HUES48 (cell line): ENCODE results near the gene NXN.
"Not testable (repeated sequence)": the region's sequence is repeated elsewhere in the genome, so short reads cannot be mapped to it uniquely, and the experiment has no call there.

ENCODE experiments used
- H3K27ac ChIP-seq: one replicate; pipeline ENCODE4 v1.7.0; 2013; ENCODE audit warnings: low read depth, low read length, inconsistent platforms
- H3K27me3 ChIP-seq: 2 replicates; pipeline ENCODE4 v1.6.1; 2013; ENCODE audit warnings: mild to moderate bottlenecking, low read length; ENCODE audit not compliant: control insufficient read depth, insufficient read depth
- H3K36me3 ChIP-seq: 2 replicates; pipeline ENCODE4 v1.6.1; 2013; ENCODE audit warnings: low read length; ENCODE audit not compliant: control insufficient read depth, insufficient read depth
- H3K4me1 ChIP-seq: 2 replicates; pipeline ENCODE4 v1.6.1; 2013; ENCODE audit warnings: mild to moderate bottlenecking, low read length; ENCODE audit not compliant: control insufficient read depth, insufficient read depth
- H3K4me3 ChIP-seq: 2 replicates; pipeline ENCODE4 v1.5.1; 2013; ENCODE audit warnings: mild to moderate bottlenecking, low read depth, low read length
- H3K9ac ChIP-seq: 2 replicates; pipeline ENCODE4 v1.6.1; 2013; ENCODE audit warnings: mild to moderate bottlenecking, low read depth, low read length, moderate library complexity
- H3K9me3 ChIP-seq: 2 replicates; pipeline ENCODE4 v1.6.1; 2013; ENCODE audit warnings: low read length; ENCODE audit not compliant: control insufficient read depth, insufficient read depth

NXN gene

GRCh38 chr17:836151-836550, 143.4 kb downstream of the NXN start:
- no peaks in the 10 kb centered on the region for H3K9me3 ChIP-seq
- H3K36me3 ChIP-seq: no peaks in the 10 kb centered on the region; the same call in 1 of the 2 replicates
- H3K27me3 ChIP-seq: no peaks in the 10 kb centered on the region
- H3K9ac ChIP-seq: no peak overlapping the region
- H3K4me1 ChIP-seq: peaks cover 5% of the 10 kb centered on the region
- H3K27ac ChIP-seq: peak overlapping the region; percentile 85
- no peak overlapping the region for H3K4me3 ChIP-seq

DNA sequence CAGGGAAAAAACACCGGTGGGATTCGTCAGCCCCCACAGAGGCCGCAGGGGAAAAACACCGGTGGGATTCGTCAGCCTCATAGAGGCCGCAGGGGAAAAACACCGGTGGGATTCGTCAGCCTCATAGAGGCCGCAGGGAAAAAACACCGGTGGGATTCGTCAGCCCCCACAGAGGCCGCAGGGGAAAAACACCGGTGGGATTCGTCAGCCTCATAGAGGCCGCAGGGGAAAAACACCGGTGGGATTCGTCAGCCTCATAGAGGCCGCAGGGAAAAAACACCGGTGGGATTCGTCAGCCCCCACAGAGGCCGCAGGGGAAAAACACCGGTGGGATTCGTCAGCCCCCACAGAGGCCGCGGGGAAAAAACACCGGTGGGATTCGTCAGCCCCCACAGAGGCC, 143.9 kb downstream of the NXN start:
- peak overlapping the region; percentile 85 for H3K27ac ChIP-seq
- H3K27me3 ChIP-seq, H3K4me3 ChIP-seq, H3K36me3 ChIP-seq, H3K9me3 ChIP-seq, H3K4me1 ChIP-seq, H3K9ac ChIP-seq: not testable (repeated sequence)

DNA sequence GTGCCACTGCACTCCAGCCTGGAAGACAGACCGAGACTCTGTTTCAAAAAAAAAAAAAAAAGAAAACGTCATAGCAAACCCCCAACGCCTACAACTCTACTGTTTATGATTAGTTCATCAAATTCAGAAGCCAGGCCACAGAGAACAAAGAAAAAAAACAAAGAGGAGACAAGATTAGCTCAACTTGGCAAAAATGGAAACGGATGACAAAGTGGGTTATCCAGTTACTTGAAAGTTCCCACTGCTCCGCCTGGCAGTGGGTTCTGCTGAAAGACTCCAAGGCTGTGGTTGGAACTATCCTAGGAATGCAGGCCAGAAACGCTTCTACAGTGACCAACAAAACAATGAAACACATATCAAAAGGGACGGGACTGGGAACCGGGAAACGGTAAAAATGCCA, 144.3 kb downstream of the NXN start:
- Histone ChIP-seq H3K27ac (peak overlapping the region; percentile 72), H3K9ac (no peak overlapping the region), H3K4me1 (peaks cover 5% of the 10 kb centered on the region), H3K27me3 (no peaks in the 10 kb centered on the region), H3K36me3 (no peaks in the 10 kb centered on the region; the same call in 1 of the 2 replicates), H3K4me3 (no peak overlapping the region), H3K9me3 (no peaks in the 10 kb centered on the region)

DNA sequence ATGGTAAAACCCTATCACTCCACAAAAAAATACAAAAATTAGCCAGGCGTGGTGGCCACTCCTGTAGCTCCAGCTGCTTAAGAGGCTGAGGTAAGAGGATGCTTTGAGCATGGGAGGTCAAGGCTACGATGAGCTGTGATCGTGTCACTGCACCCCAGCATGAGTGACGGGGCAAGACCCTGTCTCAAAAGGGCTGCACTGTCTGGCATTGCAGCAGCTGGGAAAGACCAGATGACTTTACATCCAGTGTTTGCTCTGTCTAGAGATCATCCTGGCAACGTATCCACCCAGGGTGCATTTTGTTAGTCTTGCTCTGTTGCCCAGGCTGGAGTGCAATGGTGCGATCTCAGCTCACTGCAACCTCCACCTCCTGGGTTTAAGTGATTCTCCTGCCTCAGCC, 145.4 kb downstream of the NXN start:
- H3K27ac ChIP-seq: no peak overlapping the region
- no peaks in the 10 kb centered on the region for H3K27me3 ChIP-seq
- no peak overlapping the region for H3K9ac ChIP-seq
- H3K4me1 ChIP-seq: peaks cover 5% of the 10 kb centered on the region
- no peaks in the 10 kb centered on the region for H3K9me3 ChIP-seq
- no peak overlapping the region for H3K4me3 ChIP-seq
- H3K36me3 ChIP-seq: no peaks in the 10 kb centered on the region; the same call in 1 of the 2 replicates

DNA sequence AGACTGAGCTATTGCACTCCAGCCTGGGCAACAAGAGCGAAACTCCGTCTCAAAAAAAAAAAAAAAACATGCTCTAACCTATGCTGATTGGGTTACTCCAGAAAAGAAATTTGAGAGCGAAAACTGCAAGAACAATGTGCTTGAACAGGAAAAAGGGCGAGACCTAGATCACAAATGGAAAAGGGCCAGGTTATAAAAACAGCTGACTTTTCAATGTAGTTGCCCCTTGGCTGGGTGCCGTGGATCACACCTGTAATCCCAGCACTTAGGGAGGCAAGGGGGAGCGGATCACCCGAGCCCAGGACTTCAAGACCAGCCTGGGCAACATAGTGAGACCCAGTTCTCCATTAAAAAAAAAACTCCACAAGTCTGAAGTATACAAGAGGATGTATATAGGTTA, 148.6 kb downstream of the NXN start:
- no peak overlapping the region for H3K4me3 ChIP-seq

GRCh38 chr17:830381-830780, 149.2 kb downstream of the NXN start:
- Histone ChIP-seq H3K9me3 (no peaks in the 10 kb centered on the region), H3K27ac (no peak overlapping the region), H3K27me3 (no peaks in the 10 kb centered on the region), H3K4me3 (no peak overlapping the region), H3K9ac (no peak overlapping the region), H3K36me3 (peaks cover 8% of the 10 kb centered on the region), H3K4me1 (no peaks in the 10 kb centered on the region; the same call in 1 of the 2 replicates)

More for the DNA sequence above, 148.6 kb downstream of the NXN start:
- peaks cover 2% of the 10 kb centered on the region for H3K36me3 ChIP-seq
- H3K9ac ChIP-seq: no peak overlapping the region
- H3K27ac ChIP-seq: no peak overlapping the region
- no peaks in the 10 kb centered on the region for H3K9me3 ChIP-seq
- H3K27me3 ChIP-seq: no peaks in the 10 kb centered on the region
- no peaks in the 10 kb centered on the region; the same call in 1 of the 2 replicates for H3K4me1 ChIP-seq

- not testable (repeated sequence) for H3K27me3 ChIP-seq, H3K27ac ChIP-seq, H3K4me1 ChIP-seq, H3K9me3 ChIP-seq, H3K4me3 ChIP-seq, H3K9ac ChIP-seq
- peaks cover 15% of the 10 kb centered on the region for H3K36me3 ChIP-seq
Observed at GRCh38 chr17:829614-830013, 150.0 kb downstream of the NXN start.

GRCh38 chr17:828761-829160, 150.8 kb downstream of the NXN start:
- H3K4me1 ChIP-seq: no peaks in the 10 kb centered on the region
- no peaks in the 10 kb centered on the region for H3K27me3 ChIP-seq
- no peaks in the 10 kb centered on the region for H3K9me3 ChIP-seq
- no peak overlapping the region for H3K9ac ChIP-seq
- peaks cover 19% of the 10 kb centered on the region for H3K36me3 ChIP-seq
- no peak overlapping the region for H3K4me3 ChIP-seq
- no peak overlapping the region for H3K27ac ChIP-seq

- H3K36me3 ChIP-seq: peaks cover 33% of the 10 kb centered on the region
- H3K9me3 ChIP-seq: no peaks in the 10 kb centered on the region
- H3K27me3 ChIP-seq: no peaks in the 10 kb centered on the region
- H3K27ac ChIP-seq: no peak overlapping the region
- no peak overlapping the region for H3K4me3 ChIP-seq
- H3K9ac ChIP-seq: no peak overlapping the region
- no peaks in the 10 kb centered on the region for H3K4me1 ChIP-seq
Observed at GRCh38 chr17:826778-827177, 152.8 kb downstream of the NXN start.

DNA sequence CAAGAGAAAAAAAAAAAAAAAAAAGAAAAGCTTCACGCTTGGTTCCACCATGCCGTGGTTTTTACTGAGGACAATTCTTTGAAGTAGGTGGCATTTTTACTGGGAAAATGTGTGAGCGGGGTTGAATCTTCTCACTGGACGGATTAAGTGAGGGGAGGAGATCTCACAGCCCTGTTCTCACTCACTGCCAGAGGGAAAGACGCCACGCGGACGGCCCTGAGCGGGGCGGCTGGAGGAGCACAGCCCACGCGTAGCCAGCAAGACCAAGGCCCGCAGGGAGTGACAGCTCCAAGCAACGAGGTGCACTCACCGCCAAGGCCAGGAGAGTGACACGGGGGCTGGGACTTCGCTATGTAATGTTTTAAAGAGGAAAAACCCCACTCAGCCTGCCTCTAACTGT, 154.4 kb downstream of the NXN start:
- Histone ChIP-seq H3K27ac (no peak overlapping the region), H3K4me3 (no peak overlapping the region), H3K36me3 (peaks cover 39% of the 10 kb centered on the region), H3K27me3 (no peaks in the 10 kb centered on the region), H3K9me3 (no peaks in the 10 kb centered on the region), H3K9ac (no peak overlapping the region), H3K4me1 (no peaks in the 10 kb centered on the region)

- H3K9me3 ChIP-seq: no peaks in the 10 kb centered on the region
- H3K27me3 ChIP-seq: no peaks in the 10 kb centered on the region
- H3K4me3 ChIP-seq: no peak overlapping the region
- H3K9ac ChIP-seq: no peak overlapping the region
- H3K36me3 ChIP-seq: peaks cover 46% of the 10 kb centered on the region
- no peaks in the 10 kb centered on the region for H3K4me1 ChIP-seq
- H3K27ac ChIP-seq: no peak overlapping the region
Observed at GRCh38 chr17:824378-824777, 155.2 kb downstream of the NXN start.

DNA sequence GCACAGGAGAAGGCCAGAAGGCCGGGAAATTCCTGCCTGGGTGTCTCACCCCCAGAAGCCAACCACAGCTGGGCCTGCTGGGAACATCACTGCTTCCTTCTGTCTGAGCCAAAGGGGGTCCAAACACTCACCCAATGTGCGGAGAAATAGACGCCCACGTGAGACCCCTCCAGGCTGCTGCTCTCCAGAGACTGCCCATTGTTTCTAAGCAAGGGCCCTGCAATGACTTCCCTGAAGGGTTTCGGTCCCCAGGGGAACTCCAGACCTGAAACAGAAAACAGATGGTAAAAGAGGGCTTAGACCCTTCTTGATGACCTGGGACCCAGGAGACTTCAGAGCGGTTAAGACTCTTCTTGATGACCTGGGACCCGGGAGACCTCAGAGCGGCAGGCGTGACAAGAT, 156.1 kb downstream of the NXN start:
- no peaks in the 10 kb centered on the region for H3K4me1 ChIP-seq
- peaks cover 51% of the 10 kb centered on the region for H3K36me3 ChIP-seq
- no peak overlapping the region for H3K4me3 ChIP-seq
- no peaks in the 10 kb centered on the region for H3K27me3 ChIP-seq
- H3K9me3 ChIP-seq: no peaks in the 10 kb centered on the region
- H3K27ac ChIP-seq: no peak overlapping the region
- H3K9ac ChIP-seq: no peak overlapping the region
